ENCODE measurements around the gene POLR2L.

- TF ChIP-seq, protein P1, sequence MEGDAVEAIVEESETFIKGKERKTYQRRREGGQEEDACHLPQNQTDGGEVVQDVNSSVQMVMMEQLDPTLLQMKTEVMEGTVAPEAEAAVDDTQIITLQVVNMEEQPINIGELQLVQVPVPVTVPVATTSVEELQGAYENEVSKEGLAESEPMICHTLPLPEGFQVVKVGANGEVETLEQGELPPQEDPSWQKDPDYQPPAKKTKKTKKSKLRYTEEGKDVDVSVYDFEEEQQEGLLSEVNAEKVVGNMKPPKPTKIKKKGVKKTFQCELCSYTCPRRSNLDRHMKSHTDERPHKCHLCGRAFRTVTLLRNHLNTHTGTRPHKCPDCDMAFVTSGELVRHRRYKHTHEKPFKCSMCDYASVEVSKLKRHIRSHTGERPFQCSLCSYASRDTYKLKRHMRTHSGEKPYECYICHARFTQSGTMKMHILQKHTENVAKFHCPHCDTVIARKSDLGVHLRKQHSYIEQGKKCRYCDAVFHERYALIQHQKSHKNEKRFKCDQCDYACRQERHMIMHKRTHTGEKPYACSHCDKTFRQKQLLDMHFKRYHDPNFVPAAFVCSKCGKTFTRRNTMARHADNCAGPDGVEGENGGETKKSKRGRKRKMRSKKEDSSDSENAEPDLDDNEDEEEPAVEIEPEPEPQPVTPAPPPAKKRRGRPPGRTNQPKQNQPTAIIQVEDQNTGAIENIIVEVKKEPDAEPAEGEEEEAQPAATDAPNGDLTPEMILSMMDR (IDR thresholded peaks at IDR 0.05): no peak
- TF ChIP-seq POLR2A (IDR thresholded peaks at IDR 0.05): no peak
- TF ChIP-seq POLR2AphosphoS5 (IDR thresholded peaks at IDR 0.05): no peak
Measured at GRCh38 chr11:792535-792821, 49.9 kb downstream of the POLR2L start.
